ENCODE results near the gene SLCO1A2.

DNA sequence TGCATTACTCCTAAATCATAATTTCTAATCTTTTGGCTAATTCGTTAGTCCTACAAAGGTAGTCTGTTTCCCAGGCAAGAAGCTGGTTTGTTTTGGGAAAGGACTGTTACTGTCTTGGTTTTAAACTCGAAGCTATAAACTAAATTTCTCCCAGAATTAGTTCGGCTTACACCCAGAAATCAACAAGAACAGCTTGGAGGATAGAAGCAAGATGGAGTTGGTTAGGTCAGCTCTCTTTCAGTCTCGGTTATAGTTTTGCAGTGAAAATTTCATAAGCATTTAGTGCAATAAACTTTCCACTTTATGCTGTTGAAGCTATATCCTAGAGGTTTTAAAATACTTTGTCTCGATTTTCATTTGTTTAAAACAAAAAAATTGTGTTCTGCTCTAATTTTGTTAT is 100.3 kb downstream of the SLCO1A2 start:
- TF ChIP-seq CTCF (IDR thresholded peaks at IDR 0.05), result no peak
- TF ChIP-seq POLR2AphosphoS5 (IDR thresholded peaks at IDR 0.05), result no peak
- no peak for TF ChIP-seq POLR2A (IDR thresholded peaks at IDR 0.05)
- no peak for TF ChIP-seq EP300 (IDR thresholded peaks at IDR 0.05; ENCODE audit: low read depth)

Data from transverse colon (tissue), 4 donors.